Prostate gland (tissue), 2 donors: ENCODE results near the gene ADAM10.

Source experiments
- POLR2A ChIP-seq: fragments of 450-650 bp; IDR thresholded peaks from one replicate; pipeline ENCODE4 v1.6.1; 2016; ENCODE audit warnings: antibody characterized with exemption, mild to moderate bottlenecking
- TF ChIP-seq, protein P1 (sequence below), 4 experiments: fragments of 200-600 bp in 2 of 4; fragments of 450-650 bp in 2 of 4; sonication (generic) in 2 of 4; IDR thresholded peaks; 1 replicate in 3 of 4; 2 replicates in 1 of 4; pipeline ENCODE4 v1.5.1; 2016 to 2019; ENCODE audit warnings: antibody characterized with exemption in 4 of 4, mild to moderate bottlenecking in 2 of 4, moderate library complexity in 2 of 4

DNA sequence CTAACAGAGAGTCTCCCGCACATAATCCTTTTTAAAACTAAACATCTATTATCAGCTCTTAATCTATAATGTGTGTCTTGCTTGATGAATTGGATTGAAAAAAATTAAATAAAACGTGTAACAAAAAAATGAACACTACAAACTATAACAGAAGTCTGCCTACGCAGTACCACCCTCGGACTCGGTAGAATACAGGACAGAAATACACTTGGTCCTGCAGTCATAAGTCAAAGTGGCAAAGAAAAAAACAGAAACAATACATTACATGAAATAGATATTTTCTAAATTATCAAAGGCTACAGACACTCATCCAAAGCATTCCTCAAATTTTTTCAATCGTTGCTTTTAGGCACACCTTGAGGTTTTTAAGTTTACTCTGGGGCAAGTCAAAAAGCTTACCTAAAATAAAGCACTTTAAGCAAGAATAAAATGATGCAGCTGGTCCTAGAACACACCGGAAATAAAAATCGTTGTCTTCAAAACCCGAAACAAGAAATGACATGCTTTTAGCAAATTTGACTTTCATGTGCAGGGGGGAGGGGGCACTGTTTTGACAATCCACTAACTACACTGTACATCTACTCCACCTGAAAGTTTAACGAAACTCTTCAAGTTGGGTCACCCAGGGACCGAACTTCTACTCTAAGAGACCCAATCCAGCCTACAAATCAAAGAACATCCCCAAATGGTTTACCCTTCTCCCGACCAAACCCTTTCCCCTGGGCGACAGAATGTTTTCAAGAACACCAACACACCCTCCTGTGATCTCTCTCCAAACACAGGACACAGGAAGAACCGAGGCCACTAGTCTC is 1.3 kb downstream of the ADAM10 start:
- TF ChIP-seq, protein P1, sequence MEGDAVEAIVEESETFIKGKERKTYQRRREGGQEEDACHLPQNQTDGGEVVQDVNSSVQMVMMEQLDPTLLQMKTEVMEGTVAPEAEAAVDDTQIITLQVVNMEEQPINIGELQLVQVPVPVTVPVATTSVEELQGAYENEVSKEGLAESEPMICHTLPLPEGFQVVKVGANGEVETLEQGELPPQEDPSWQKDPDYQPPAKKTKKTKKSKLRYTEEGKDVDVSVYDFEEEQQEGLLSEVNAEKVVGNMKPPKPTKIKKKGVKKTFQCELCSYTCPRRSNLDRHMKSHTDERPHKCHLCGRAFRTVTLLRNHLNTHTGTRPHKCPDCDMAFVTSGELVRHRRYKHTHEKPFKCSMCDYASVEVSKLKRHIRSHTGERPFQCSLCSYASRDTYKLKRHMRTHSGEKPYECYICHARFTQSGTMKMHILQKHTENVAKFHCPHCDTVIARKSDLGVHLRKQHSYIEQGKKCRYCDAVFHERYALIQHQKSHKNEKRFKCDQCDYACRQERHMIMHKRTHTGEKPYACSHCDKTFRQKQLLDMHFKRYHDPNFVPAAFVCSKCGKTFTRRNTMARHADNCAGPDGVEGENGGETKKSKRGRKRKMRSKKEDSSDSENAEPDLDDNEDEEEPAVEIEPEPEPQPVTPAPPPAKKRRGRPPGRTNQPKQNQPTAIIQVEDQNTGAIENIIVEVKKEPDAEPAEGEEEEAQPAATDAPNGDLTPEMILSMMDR (IDR thresholded peaks at IDR 0.05) = no peak
- TF ChIP-seq POLR2A = peak; percentile 5
